Astrocyte of the spinal cord (primary cell): ENCODE results near the gene DMKN.

Experiments
- DNase-seq: peaks from one replicate; pipeline ENCODE4 v3.0.0; 2011; ENCODE audit warnings: low read depth, low spot score
- H3K4me3 ChIP-seq: 2 replicates; pipeline ENCODE4 v1.5.1; 2011; ENCODE audit warnings: low read depth, mild to moderate bottlenecking, low read length, moderate library complexity
- CTCF ChIP-seq: IDR thresholded peaks from 2 replicates; pipeline ENCODE4 v1.5.1; 2012; ENCODE audit warnings: low read depth, mild to moderate bottlenecking, low read length, inconsistent platforms
- in situ Hi-C: cut with HindIII; loops from 2 replicates; pipeline ENCODE4 v1.10.0; 2017; ENCODE audit warnings: low sequenced_read_pairs

The DMKN gene

GRCh38 chr19:35555301-35556005 is 42.0 kb upstream of the DMKN start:
- H3K4me3 ChIP-seq = no peak overlapping the region
- DNase-seq = peak; percentile 16
- in situ Hi-C loops = no loop called here
- TF ChIP-seq CTCF = peak; percentile 36

- TF ChIP-seq CTCF = no peak
- no peak for DNase-seq
- H3K4me3 ChIP-seq = no peak overlapping the region
- in situ Hi-C loops = no loop called here
These were observed 40.6 kb upstream of the DMKN start for GRCh38 chr19:35554076-35554475.

- in situ Hi-C loops = no loop called here
- no peak overlapping the region for H3K4me3 ChIP-seq
- no peak for TF ChIP-seq CTCF
- DNase-seq = no peak
These were observed 40.0 kb upstream of the DMKN start for GRCh38 chr19:35553385-35554000.

GRCh38 chr19:35552534-35553384 is 39.3 kb upstream of the DMKN start:
- in situ Hi-C loops = no loop called here
- no peak for DNase-seq
- H3K4me3 ChIP-seq = no peak overlapping the region
- no peak for TF ChIP-seq CTCF

GRCh38 chr19:35551091-35551810 is 37.8 kb upstream of the DMKN start:
- DNase-seq = no peak
- in situ Hi-C loops = no loop called here
- no peak for TF ChIP-seq CTCF
- H3K4me3 ChIP-seq = no peak overlapping the region

- in situ Hi-C loops = no loop called here
- TF ChIP-seq CTCF = no peak
- DNase-seq = no peak
- H3K4me3 ChIP-seq = no peak overlapping the region
These were observed 36.6 kb upstream of the DMKN start for GRCh38 chr19:35549879-35550523.
